ENCODE results near the gene ZNF425. TPM values are rescaled to one million over a fixed set of nuclear protein-coding genes. Genes with fewer than 3 reads are reported as not detected.
A peak's percentile ranks its signal among the peaks of the same experiment; 100 is the strongest.

ZNF425 gene
- total and polyA plus RNA-seq, 8 donors, result under 0.01 to 6.1 (median 1.2) TPM; not detected in 1

DNA sequence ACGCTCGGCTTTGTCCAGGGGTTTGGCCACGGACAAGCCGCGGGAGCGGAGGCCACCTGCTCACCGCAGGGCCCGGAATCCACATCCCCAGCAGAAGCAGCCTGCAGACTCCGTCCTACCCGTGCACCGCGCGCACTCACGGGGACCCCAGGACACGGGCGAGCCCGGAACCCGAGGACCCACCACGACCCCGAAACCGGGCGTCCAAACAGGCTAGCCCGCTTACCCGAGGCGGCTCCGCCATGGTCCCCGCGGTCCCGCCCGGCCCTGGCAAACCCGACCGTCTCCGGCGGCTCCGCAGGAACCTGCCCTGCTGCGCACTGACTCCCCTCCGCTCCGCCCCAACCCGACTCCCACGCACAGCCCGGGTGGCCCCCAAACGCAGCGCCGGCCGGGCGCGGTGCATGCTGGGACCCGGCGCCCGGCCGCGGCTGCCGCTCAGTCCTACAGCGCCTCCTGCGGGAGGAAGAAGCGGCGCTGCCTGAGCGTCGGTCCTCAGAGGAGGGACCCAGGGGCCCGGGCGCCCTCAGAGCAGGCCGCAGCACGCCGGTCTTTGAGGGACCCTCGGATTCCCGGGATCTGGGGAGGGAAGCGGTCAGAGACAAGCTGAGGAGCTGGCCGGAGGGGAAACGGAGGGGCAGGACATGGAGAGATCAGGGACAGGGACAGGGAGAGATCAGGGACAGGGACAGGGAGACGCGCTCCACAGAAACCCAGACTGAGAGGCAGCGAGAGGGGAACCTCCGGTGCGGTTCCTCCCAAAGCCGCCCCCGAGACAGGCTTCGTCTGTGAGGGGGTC is 35.5 kb downstream of the ZNF425 start, which contains the start of gene ZNF786:
TSS of gene ZNF786 (minus strand) at position 322 of the 799 bp plus-strand sequence. CDS start at position 244, 78 bp downstream.
- Histone ChIP-seq H3K4me1 (peaks cover 6 to 20% (median 10%) of the 10 kb centered on the region in 4 donors), H3K27me3 (no peaks in the 10 kb centered on the region), H3K4me3 (peak within 1 kb of the TSS; percentile 80 to 98 (median 91)), H3K27ac (peak within 1 kb of the TSS; percentile 93 to 98 (median 96)), H3K9me3 (no peaks in the 10 kb centered on the region), H3K36me3 (no peaks in the 10 kb centered on the region)
- 0 to 1% (median 0%) methylated on average over 20 to 77 of the region's 77 CpGs for WGBS, 5 donors
- TF ChIP-seq EP300 (IDR thresholded peaks at IDR 0.05) (no peak), POLR2AphosphoS5 (IDR thresholded peaks at IDR 0.05) (peak; percentile 47 to 93 (median 91)), POLR2A (IDR thresholded peaks at IDR 0.05) (peak in 1 of 4 donors; percentile 51)
- TF ChIP-seq, protein P1, sequence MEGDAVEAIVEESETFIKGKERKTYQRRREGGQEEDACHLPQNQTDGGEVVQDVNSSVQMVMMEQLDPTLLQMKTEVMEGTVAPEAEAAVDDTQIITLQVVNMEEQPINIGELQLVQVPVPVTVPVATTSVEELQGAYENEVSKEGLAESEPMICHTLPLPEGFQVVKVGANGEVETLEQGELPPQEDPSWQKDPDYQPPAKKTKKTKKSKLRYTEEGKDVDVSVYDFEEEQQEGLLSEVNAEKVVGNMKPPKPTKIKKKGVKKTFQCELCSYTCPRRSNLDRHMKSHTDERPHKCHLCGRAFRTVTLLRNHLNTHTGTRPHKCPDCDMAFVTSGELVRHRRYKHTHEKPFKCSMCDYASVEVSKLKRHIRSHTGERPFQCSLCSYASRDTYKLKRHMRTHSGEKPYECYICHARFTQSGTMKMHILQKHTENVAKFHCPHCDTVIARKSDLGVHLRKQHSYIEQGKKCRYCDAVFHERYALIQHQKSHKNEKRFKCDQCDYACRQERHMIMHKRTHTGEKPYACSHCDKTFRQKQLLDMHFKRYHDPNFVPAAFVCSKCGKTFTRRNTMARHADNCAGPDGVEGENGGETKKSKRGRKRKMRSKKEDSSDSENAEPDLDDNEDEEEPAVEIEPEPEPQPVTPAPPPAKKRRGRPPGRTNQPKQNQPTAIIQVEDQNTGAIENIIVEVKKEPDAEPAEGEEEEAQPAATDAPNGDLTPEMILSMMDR (IDR thresholded peaks at IDR 0.05), result peak in 5 of 7 experiments; percentile 80 to 91 (median 90)
- intact Hi-C loops (cut with DNase I; ENCODE audit: low total_unique reads), result no loop called here
- DNase-seq, result peak; percentile 84 to 98

DNA sequence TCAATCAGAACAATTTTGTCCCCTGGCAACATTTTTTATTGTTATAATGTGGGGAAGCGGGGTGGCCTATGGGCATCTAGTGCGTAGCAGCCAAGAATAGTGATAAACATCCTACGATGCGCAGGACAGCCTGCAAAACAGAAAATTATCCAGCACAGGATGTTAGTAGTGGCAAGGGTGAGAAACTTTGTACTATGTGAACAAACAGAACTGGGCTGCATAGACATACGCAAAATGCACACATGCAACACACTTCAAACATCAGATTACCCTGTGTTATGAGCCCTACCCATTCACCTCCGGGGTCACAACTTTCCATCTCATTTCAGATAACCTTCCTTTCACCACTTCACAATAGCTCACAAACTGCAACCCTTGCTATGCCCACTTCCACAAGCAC is 38.7 kb downstream of the ZNF425 start:
- no peak overlapping the region for H3K27ac ChIP-seq
- TF ChIP-seq, protein P1 (IDR thresholded peaks at IDR 0.05), result no peak
- no peak for TF ChIP-seq POLR2A (IDR thresholded peaks at IDR 0.05)
- TF ChIP-seq EP300 (IDR thresholded peaks at IDR 0.05), result no peak
- TF ChIP-seq POLR2AphosphoS5 (IDR thresholded peaks at IDR 0.05), result no peak

DNA sequence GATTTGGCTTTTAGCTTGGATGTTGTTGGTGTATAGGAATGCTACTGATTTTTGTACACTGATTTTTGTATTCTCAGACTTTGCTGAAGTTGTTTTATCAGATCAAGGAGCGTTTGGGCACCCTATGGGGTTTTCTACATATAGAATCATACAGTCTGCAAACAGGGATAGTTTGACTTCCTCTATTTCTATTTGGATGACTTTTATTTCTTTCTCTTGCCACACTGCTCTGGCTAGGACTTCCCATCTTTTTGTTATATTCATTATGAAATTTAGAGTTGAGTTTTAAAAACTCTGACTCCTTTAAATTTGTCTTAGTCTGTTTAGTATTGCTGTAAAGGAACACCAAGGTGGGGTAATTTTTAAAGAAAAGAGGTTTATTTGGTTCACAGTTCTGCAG is 40.3 kb downstream of the ZNF425 start:
- no peak for DNase-seq
- Histone ChIP-seq H3K9me3 (no peaks in the 10 kb centered on the region), H3K36me3 (peaks cover 0 to 8% (median 0%) of the 10 kb centered on the region in 4 donors), H3K4me3 (no peak overlapping the region), H3K4me1 (peaks cover 5 to 15% (median 9%) of the 10 kb centered on the region in 4 donors), H3K27ac (no peak overlapping the region), H3K27me3 (no peaks in the 10 kb centered on the region)
- 73 to 88% (median 83%) methylated on average over 1 of the region's 1 CpG for WGBS, 5 donors
- TF ChIP-seq POLR2A (IDR thresholded peaks at IDR 0.05) (no peak), POLR2AphosphoS5 (IDR thresholded peaks at IDR 0.05) (no peak), EP300 (IDR thresholded peaks at IDR 0.05) (no peak)
- TF ChIP-seq, protein P1 (IDR thresholded peaks at IDR 0.05), result no peak
- intact Hi-C loops (cut with DNase I; ENCODE audit: low total_unique reads), result loop anchor here (5.0 kb wide), 1 partner anchor 79 kb away; no protein-coding TSS in a partner anchor

More for the DNA sequence above, 38.7 kb downstream of the ZNF425 start:
- Histone ChIP-seq H3K36me3 (peaks cover 0 to 8% (median 0%) of the 10 kb centered on the region in 4 donors), H3K4me3 (no peak overlapping the region), H3K27me3 (no peaks in the 10 kb centered on the region), H3K9me3 (no peaks in the 10 kb centered on the region), H3K4me1 (peaks cover 6 to 20% (median 10%) of the 10 kb centered on the region in 4 donors)
- DNase-seq, result peak in 1 of 2 donors; percentile 43
- intact Hi-C loops (cut with DNase I; ENCODE audit: low total_unique reads), result loop anchor here (5.0 kb wide), 1 partner anchor 80 kb away; no protein-coding TSS in a partner anchor
- WGBS, 5 donors, result 68 to 84% (median 74%) methylated on average over 6 of the region's 6 CpGs

DNA sequence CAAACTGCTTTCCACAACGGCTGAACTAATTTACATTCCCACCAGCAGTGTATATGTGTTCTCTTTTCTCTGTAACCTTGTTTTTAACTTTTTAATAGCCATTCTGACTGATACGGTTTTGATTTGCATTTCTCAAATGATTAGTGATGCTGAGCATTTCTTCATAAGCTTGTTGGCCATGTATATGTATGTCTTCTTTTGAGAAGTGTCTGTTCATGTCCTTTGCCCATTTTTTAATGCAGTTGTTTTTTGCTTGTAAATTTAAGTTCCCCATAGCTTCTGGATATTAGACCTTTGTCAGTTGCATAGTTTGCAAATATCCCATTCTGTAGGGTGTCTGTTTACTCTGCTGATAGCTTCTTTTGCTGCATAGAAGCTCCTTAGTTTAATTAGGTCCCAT is 41.7 kb downstream of the ZNF425 start:
- Histone ChIP-seq H3K4me1 (peaks cover 0 to 8% (median 2%) of the 10 kb centered on the region in 4 donors), H3K27ac (no peak overlapping the region)

More for the DNA sequence above, 41.7 kb downstream of the ZNF425 start:
- H3K9me3 ChIP-seq, result no peaks in the 10 kb centered on the region
- WGBS, 5 donors, result 91 to 98% (median 95%) methylated on average over 2 of the region's 2 CpGs
- intact Hi-C loops (cut with DNase I; ENCODE audit: low total_unique reads), result no loop called here
- no peaks in the 10 kb centered on the region for H3K27me3 ChIP-seq
- DNase-seq, result no peak
- H3K36me3 ChIP-seq, result peaks cover 0 to 18% (median 5%) of the 10 kb centered on the region in 4 donors
- no peak overlapping the region for H3K4me3 ChIP-seq
- TF ChIP-seq EP300 (IDR thresholded peaks at IDR 0.05), result no peak
- TF ChIP-seq POLR2AphosphoS5 (IDR thresholded peaks at IDR 0.05), result no peak
- TF ChIP-seq, protein P1 (IDR thresholded peaks at IDR 0.05), result no peak

Data from stomach (tissue), 9 donors.